Measurements from ENCODE around the gene DCBLD1.

- TF ChIP-seq POLR2A (IDR thresholded peaks at IDR 0.05; ENCODE audit: borderline replicate concordance, extremely low read depth, insufficient read depth, insufficient read length): no peak
- TF ChIP-seq, protein P1, sequence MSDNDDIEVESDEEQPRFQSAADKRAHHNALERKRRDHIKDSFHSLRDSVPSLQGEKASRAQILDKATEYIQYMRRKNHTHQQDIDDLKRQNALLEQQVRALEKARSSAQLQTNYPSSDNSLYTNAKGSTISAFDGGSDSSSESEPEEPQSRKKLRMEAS (IDR thresholded peaks at IDR 0.05): no peak
- TF ChIP-seq FOSL1 (IDR thresholded peaks at IDR 0.05; ENCODE audit: low read depth): no peak
- no peak for TF ChIP-seq CTCF (IDR thresholded peaks at IDR 0.05 in 2 of 3, conservative IDR thresholded peaks at IDR 0.05 in 1 of 3; ENCODE audit: borderline replicate concordance in 1 of 3, insufficient read depth in 1 of 3, low read depth in 2 of 3, low read length in 2 of 3)
- TF ChIP-seq JUND (IDR thresholded peaks at IDR 0.05): no peak
Measured at GRCh38 chr6:117513778-117514365, 31.4 kb downstream of the DCBLD1 start.
